SK-N-SH (cell line): ENCODE measurements around the gene MTA3. TPM values are rescaled to one million over a fixed set of nuclear protein-coding genes. Genes with fewer than 3 reads are reported as not detected.
"Not testable (repeated sequence)": the region's sequence is repeated elsewhere in the genome, so short reads cannot be mapped to it uniquely, and the experiment has no call there.

Experiments used
- CTCF ChIA-PET: fragments of 300-600, 350-600 bp; formaldehyde crosslinking; extraction: SDS; loops from one replicate; lab custom pipeline; 2021; lab: Yijun Ruan, JAX
- POLR2A ChIA-PET: fragments of 350-600 bp; sonication (Branson Sonifier 250); formaldehyde crosslinking; extraction: SDS; loops from one replicate; lab custom pipeline; 2020; ENCODE audit warnings: antibody characterized with exemption, inconsistent platforms; lab: Yijun Ruan, JAX
- DNase-seq: peaks from one replicate; pipeline ENCODE4 v3.0.0; 2012
- H2AFZ ChIP-seq: fragments of 200-600 bp; sonication (generic); 2 replicates; pipeline ENCODE4 v1.8.1; 2016; ENCODE audit warnings: antibody characterized with exemption, mild to moderate bottlenecking, low read depth
- H3F3A ChIP-seq: fragments of 200-600 bp; sonication (generic); replicated peaks from 2 replicates; pipeline ENCODE3; 2016; ENCODE audit warnings: antibody characterized with exemption, mild to moderate bottlenecking; ENCODE audit not compliant: insufficient read depth
- H3K27ac ChIP-seq, 2 experiments: fragments of 200-500 bp in 1 of 2; fragments of 200-600 bp in 1 of 2; sonication (Bioruptor generic) in 1 of 2; sonication (generic), shearing (Covaris generic) in 1 of 2; 2 replicates each; pipeline versions ENCODE4 v1.5.1 to v1.6.1; 2014 to 2016; ENCODE audit warnings: low read depth in 2 of 2, inconsistent platforms in 1 of 2, low read length in 1 of 2, mild to moderate bottlenecking in 1 of 2, mixed read lengths in 1 of 2
- H3K27me3 ChIP-seq: fragments of 200-600 bp; sonication (generic), shearing (Covaris generic); 2 replicates; pipeline ENCODE4 v1.6.1; 2016; ENCODE audit warnings: mixed run types; ENCODE audit not compliant: insufficient read depth
- H3K36me3 ChIP-seq, 2 experiments: fragments of 200-500 bp in 1 of 2; fragments of 200-600 bp in 1 of 2; sonication (Bioruptor generic) in 1 of 2; sonication (generic) in 1 of 2; replicated peaks in 1 of 2; 2 replicates each; pipeline versions ENCODE3 to v1.5.1; 2014 to 2016; ENCODE audit warnings: low read length in 1 of 2, mild to moderate bottlenecking in 1 of 2; ENCODE audit not compliant: insufficient read depth in 2 of 2, control insufficient read depth in 1 of 2
- H3K4me1 ChIP-seq, 2 experiments: fragments of 200-500 bp in 1 of 2; fragments of 200-600 bp in 1 of 2; sonication (Bioruptor generic) in 1 of 2; sonication (generic), shearing (Covaris generic) in 1 of 2; 2 replicates each; pipeline versions ENCODE4 v1.5.1 to v1.6.1; 2014 to 2016; ENCODE audit warnings: low read depth in 1 of 2, low read length in 1 of 2, mixed run types in 1 of 2; ENCODE audit not compliant: insufficient read depth in 2 of 2, control insufficient read depth in 1 of 2
- H3K4me2 ChIP-seq: fragments of 200-600 bp; sonication (generic), shearing (Covaris generic); 2 replicates; pipeline ENCODE4 v1.6.1; 2017; ENCODE audit warnings: mixed run types
- H3K4me3 ChIP-seq, 2 experiments: fragments of 200-500 bp in 1 of 2; fragments of 200-600 bp in 1 of 2; sonication (Bioruptor generic) in 1 of 2; sonication (generic), shearing (Covaris generic) in 1 of 2; 2 replicates each; pipeline versions ENCODE4 v1.5.1 to v1.8.1; 2014 to 2016; ENCODE audit warnings: low read depth in 2 of 2, inconsistent platforms in 1 of 2, low read length in 1 of 2, mild to moderate bottlenecking in 1 of 2, mixed read lengths in 1 of 2, moderate library complexity in 1 of 2
- H3K79me2 ChIP-seq: fragments of 200-600 bp; sonication (generic); 2 replicates; pipeline ENCODE4 v1.8.1; 2017; ENCODE audit warnings: mild to moderate bottlenecking; ENCODE audit not compliant: insufficient read depth
- H3K9ac ChIP-seq: fragments of 200-600 bp; sonication (generic); 2 replicates; pipeline ENCODE4 v1.6.1; 2017; ENCODE audit warnings: mixed run types
- H3K9me2 ChIP-seq: fragments of 200-600 bp; sonication (generic); 2 replicates; pipeline ENCODE4 v1.6.1; 2017; ENCODE audit warnings: mixed run types
- H3K9me3 ChIP-seq: fragments of 200-600 bp; sonication (generic); 2 replicates; pipeline ENCODE4 v1.6.1; 2017; ENCODE audit warnings: mixed run types, mild to moderate bottlenecking, moderate library complexity
- H4K20me1 ChIP-seq: fragments of 200-600 bp; sonication (generic); 2 replicates; pipeline ENCODE4 v1.6.1; 2017; ENCODE audit warnings: mild to moderate bottlenecking, mixed run types; ENCODE audit not compliant: insufficient read depth
- CHD2 ChIP-seq: fragments of 150-350 bp; IDR thresholded peaks from 2 replicates; pipeline ENCODE4 v1.6.1; 2018; ENCODE audit warnings: low read length; ENCODE audit not compliant: partially characterized antibody
- CTCF ChIP-seq: fragments of 200-600 bp; sonication (generic); IDR thresholded peaks from 2 replicates; pipeline ENCODE4 v1.6.1; 2017; ENCODE audit warnings: antibody characterized with exemption, mild to moderate bottlenecking, moderate library complexity
- EZH2phosphoT487 ChIP-seq: fragments of 200-600 bp; sonication (generic); IDR thresholded peaks from 2 replicates; pipeline ENCODE4 v1.6.1; 2017; ENCODE audit warnings: low read depth, mixed run types, mild to moderate bottlenecking, antibody characterized with exemption, moderate library complexity, borderline replicate concordance
- FOSL2 ChIP-seq: IDR thresholded peaks from 2 replicates; pipeline ENCODE4 v1.4.0; 2012; ENCODE audit warnings: low read depth, mild to moderate bottlenecking, moderate library complexity, borderline replicate concordance
- FOXM1 ChIP-seq: IDR thresholded peaks from 2 replicates; pipeline ENCODE4 v1.4.0; 2012; ENCODE audit warnings: low read depth, mild to moderate bottlenecking
- MXI1 ChIP-seq: IDR thresholded peaks from 2 replicates; pipeline ENCODE4 v1.6.1; 2012; ENCODE audit warnings: mild to moderate bottlenecking, low read depth, low read length, improper control_type of control experiment
- RAD21 ChIP-seq: IDR thresholded peaks from 2 replicates; pipeline ENCODE4 v1.6.1; 2012; ENCODE audit warnings: mild to moderate bottlenecking, low read length
- RCOR1 ChIP-seq: fragments of 150-350 bp; IDR thresholded peaks from 2 replicates; pipeline ENCODE4 v1.6.1; 2017; ENCODE audit warnings: antibody characterized with exemption, low read length
- REST ChIP-seq: IDR thresholded peaks from 2 replicates; pipeline ENCODE4 v1.6.1; 2012; ENCODE audit warnings: mild to moderate bottlenecking, low read depth, low read length, moderate library complexity
- RFX5 ChIP-seq: IDR thresholded peaks from 2 replicates; pipeline ENCODE4 v1.6.1; 2012; ENCODE audit warnings: mild to moderate bottlenecking, improper control_type of control experiment, low read length
- RXRA ChIP-seq: IDR thresholded peaks from 2 replicates; pipeline ENCODE4 v1.4.0; 2012; ENCODE audit warnings: low read depth, mild to moderate bottlenecking, borderline replicate concordance
- SIN3A ChIP-seq: IDR thresholded peaks from 2 replicates; pipeline ENCODE4 v1.6.1; 2012; ENCODE audit warnings: low read depth, mild to moderate bottlenecking, low read length, moderate library complexity, borderline replicate concordance
- SMC3 ChIP-seq: IDR thresholded peaks from 2 replicates; pipeline ENCODE4 v1.6.1; 2012; ENCODE audit warnings: low read depth, low read length, improper control_type of control experiment
- TCF12 ChIP-seq: IDR thresholded peaks from 2 replicates; pipeline ENCODE4 v1.4.0; 2012
- TEAD4 ChIP-seq: IDR thresholded peaks from 2 replicates; pipeline ENCODE4 v1.4.0; 2012; ENCODE audit warnings: mild to moderate bottlenecking, borderline replicate concordance; ENCODE audit not compliant: insufficient read depth
- USF1 ChIP-seq: IDR thresholded peaks from 2 replicates; pipeline ENCODE4 v1.4.0; 2012; ENCODE audit warnings: low read depth, borderline replicate concordance
- WGBS: methylation state at CpG from one replicate; pipeline ENCODE4 v1.1.6; 2017; ENCODE audit warnings: low lambda C conversion rate; 5-methylcytosine and 5-hydroxymethylcytosine counted together
- polyA plus RNA-seq, 3 experiments: library from polyadenylated mRNA; depleted of rRNA; stranded (reverse); fragments of >200 nt; gene quantifications; 2 replicates each; pipeline ENCODE4 v1.2.3, GENCODE V29; 2012

The MTA3 gene
- polyA plus RNA-seq, 1 of the 3 experiments (the other 2 are of a cell fraction): 30.8 TPM

GRCh38 chr2:42624047-42624446, 55.6 kb downstream of the MTA3 start (continued):
- TF ChIP-seq RFX5 (no peak), EZH2phosphoT487 (no peak), CTCF (no peak), RXRA (no peak), SIN3A (no peak), CHD2 (no peak), REST (no peak)

GRCh38 chr2:42628024-42628423, 59.6 kb downstream of the MTA3 start:
- DNase-seq, H2AFZ ChIP-seq, H3K4me2 ChIP-seq, H3K27me3 ChIP-seq, H3K4me1 ChIP-seq, H3K4me3 ChIP-seq, H4K20me1 ChIP-seq, H3K9ac ChIP-seq, H3F3A ChIP-seq, H3K79me2 ChIP-seq, H3K36me3 ChIP-seq, POLR2A ChIA-PET, CTCF ChIA-PET, H3K27ac ChIP-seq, H3K9me2 ChIP-seq, H3K9me3 ChIP-seq: not testable (repeated sequence)
- 95% methylated on average over 10 of the region's 10 CpGs for WGBS

- ChIA-PET CTCF (interaction anchor here (0.7 to 4.6 kb wide), 5 partner anchors 18 to 142 kb away, joined by 3 to 23 read pairs (median 3); no protein-coding TSS in a partner anchor), POLR2A (no interaction called here)
- no peak overlapping the region for H3K27ac ChIP-seq
- WGBS: 97% methylated on average over 6 of the region's 6 CpGs
- no peak overlapping the region for H3K4me2 ChIP-seq
- no peaks in the 10 kb centered on the region for H3F3A ChIP-seq
- no peak overlapping the region for H3K9ac ChIP-seq
- TF ChIP-seq RXRA: no peak
- TF ChIP-seq FOSL2: no peak
- no peak for TF ChIP-seq RAD21
- no peak for TF ChIP-seq USF1
- no peak for TF ChIP-seq FOXM1
- no peak for TF ChIP-seq TCF12
- TF ChIP-seq CHD2: no peak
- no peak for TF ChIP-seq TEAD4
- TF ChIP-seq RCOR1: no peak
- no peak for TF ChIP-seq SMC3
- TF ChIP-seq CTCF: no peak
- no peak for TF ChIP-seq SIN3A
- TF ChIP-seq MXI1: no peak
- H3K9me3 ChIP-seq: no peaks in the 10 kb centered on the region
- no peaks in the 10 kb centered on the region for H3K9me2 ChIP-seq
- H3K36me3 ChIP-seq: no peaks in the 10 kb centered on the region
- no peak overlapping the region for H2AFZ ChIP-seq
- H4K20me1 ChIP-seq: no peaks in the 10 kb centered on the region
- no peak overlapping the region for H3K4me3 ChIP-seq
- DNase-seq: no peak
- peaks cover 16% of the 10 kb centered on the region; the same call in 1 of the 2 replicates for H3K79me2 ChIP-seq
- H3K4me1 ChIP-seq: peaks cover 15 to 16% of the 10 kb centered on the region in 2 experiments; a peak in 3 of 4 replicates
- no peaks in the 10 kb centered on the region for H3K27me3 ChIP-seq
These were observed 68.5 kb downstream of the MTA3 start for GRCh38 chr2:42636934-42637333.
